Colonic mucosa (tissue), 4 donors: ENCODE results near the gene TMSB4Y. TPM values are rescaled to one million over a fixed set of nuclear protein-coding genes. Genes with fewer than 3 reads are reported as not detected.

Source experiments
- DNase-seq: peaks from one replicate; pipeline ENCODE4 v3.0.0-alpha.2; 2020
- H3K27ac ChIP-seq: fragments of 200-600 bp; one replicate; pipeline ENCODE4 v1.8.0; 2021
- H3K27me3 ChIP-seq: fragments of 200-600 bp; one replicate; pipeline ENCODE4 v1.8.0; 2021
- H3K36me3 ChIP-seq: fragments of 200-600 bp; one replicate; pipeline ENCODE4 v1.8.0; 2021
- H3K4me1 ChIP-seq: fragments of 200-600 bp; one replicate; pipeline ENCODE4 v1.8.0; 2021; ENCODE audit warnings: mild to moderate bottlenecking
- H3K4me3 ChIP-seq: fragments of 200-600 bp; one replicate; pipeline ENCODE4 v1.8.0; 2021
- H3K9ac ChIP-seq, 2 donors: one replicate each; pipeline ENCODE4 v1.7.0; 2013; ENCODE audit warnings: control low read depth in 2 of 2, low read depth in 2 of 2, low read length in 2 of 2
- H3K9me3 ChIP-seq: fragments of 200-600 bp; one replicate; pipeline ENCODE4 v1.8.0; 2021
- CTCF ChIP-seq: fragments of 200-600 bp; IDR thresholded peaks from one replicate; pipeline ENCODE4 v1.8.0; 2022; ENCODE audit warnings: antibody characterized with exemption, mild to moderate bottlenecking
- intact Hi-C: fragments of 100-400 bp; cut with DNase I; formaldehyde crosslinking; loops from one replicate; pipeline ENCODE4 v1.14.1; 2022
- total RNA-seq, 2 donors: library from RNA; stranded (reverse); fragmentation: NEBNext Ultra II Directional in 1 of 2; extraction: Animal tissue kit (Norgen Biotek cat#: 25700) in 1 of 2; gene quantifications; one replicate each; pipeline ENCODE4 v1.2.1, GENCODE V29; 2021
- donor health status: healthy.
- donor health status: DM: no; HTN: no; CAD: no.
- donor health status: DM: no; HTN: no; CAD: no.

Gene TMSB4Y
- total RNA-seq = not detected

- H3K9ac ChIP-seq = no peak within 1 kb of the TSS
Measured at GRCh38 chrY:13703568-13703968, at the start of gene TMSB4Y. TSS of gene TMSB4Y (plus strand) at chrY:13703899.

GRCh38 chrY:13664162-13664561 is 39.5 kb upstream of the TMSB4Y start:
- Histone ChIP-seq H3K27me3 (no peaks in the 10 kb centered on the region), H3K27ac (no peak overlapping the region), H3K36me3 (no peaks in the 10 kb centered on the region), H3K4me1 (no peaks in the 10 kb centered on the region), H3K9ac (no peak overlapping the region), H3K9me3 (no peaks in the 10 kb centered on the region), H3K4me3 (no peak overlapping the region)
- no peak for TF ChIP-seq CTCF
- DNase-seq = no peak
- intact Hi-C loops = no loop called here

More at GRCh38 chrY:13703568-13703968, at the start of gene TMSB4Y:
- Histone ChIP-seq H3K27ac (no peak within 1 kb of the TSS), H3K27me3 (no peaks in the 10 kb centered on the region), H3K9me3 (no peaks in the 10 kb centered on the region), H3K4me1 (no peaks in the 10 kb centered on the region), H3K4me3 (no peak within 1 kb of the TSS), H3K36me3 (no peaks in the 10 kb centered on the region)
- DNase-seq = no peak
- TF ChIP-seq CTCF = no peak
- intact Hi-C loops = no loop called here

- Histone ChIP-seq H3K4me3 (no peak overlapping the region), H3K9ac (no peak overlapping the region), H3K4me1 (no peaks in the 10 kb centered on the region), H3K36me3 (no peaks in the 10 kb centered on the region), H3K27me3 (no peaks in the 10 kb centered on the region), H3K27ac (no peak overlapping the region), H3K9me3 (no peaks in the 10 kb centered on the region)
- no peak for TF ChIP-seq CTCF
- DNase-seq = no peak
- intact Hi-C loops = no loop called here
Measured at GRCh38 chrY:13671122-13671521, 32.6 kb upstream of the TMSB4Y start.

GRCh38 chrY:13702276-13702675 is 1.4 kb upstream of the TMSB4Y start:
- TF ChIP-seq CTCF = no peak
- intact Hi-C loops = no loop called here
- H3K9ac ChIP-seq = no peak overlapping the region
- H3K36me3 ChIP-seq = no peaks in the 10 kb centered on the region
- no peaks in the 10 kb centered on the region for H3K27me3 ChIP-seq
- DNase-seq = no peak
- H3K4me3 ChIP-seq = no peak overlapping the region
- H3K9me3 ChIP-seq = no peaks in the 10 kb centered on the region
- H3K27ac ChIP-seq = no peak overlapping the region
- H3K4me1 ChIP-seq = no peaks in the 10 kb centered on the region

- Histone ChIP-seq H3K27me3 (no peaks in the 10 kb centered on the region), H3K36me3 (no peaks in the 10 kb centered on the region), H3K4me3 (no peak overlapping the region), H3K27ac (no peak overlapping the region), H3K9ac (no peak overlapping the region), H3K4me1 (no peaks in the 10 kb centered on the region), H3K9me3 (no peaks in the 10 kb centered on the region)
- no peak for TF ChIP-seq CTCF
- intact Hi-C loops = no loop called here
- no peak for DNase-seq
Measured at GRCh38 chrY:13704121-13704930, 627 bp downstream of the TMSB4Y start.
